A549 (cell line): ENCODE data around the gene TBC1D14. TPM values are rescaled to one million over a fixed set of nuclear protein-coding genes. Genes with fewer than 3 reads are reported as not detected.

Experiments used
- ATAC-seq, 2 experiments: fragments of 200-7000 bp in 1 of 2; fragments of >200 bp in 1 of 2; cut with Nextera tagmentation in 1 of 2; cut with Tn5 transposase in 1 of 2; 3 replicates each; pipeline versions ENCODE4 v1.8.0 to v1.9.1; 2018 to 2020; ENCODE audit warnings: mild to moderate bottlenecking in 1 of 2, moderate library complexity in 1 of 2
- CTCF ChIA-PET: fragments of 300-600 bp; sonication (Branson Sonifier 250); formaldehyde crosslinking; extraction: SDS; loops from one replicate; lab custom pipeline; 2021; ENCODE audit warnings: antibody characterized with exemption, inconsistent platforms; lab: Yijun Ruan, JAX
- POLR2A ChIA-PET: fragments of 350-600 bp; formaldehyde crosslinking; extraction: SDS; loops from one replicate; lab custom pipeline; 2021; ENCODE audit warnings: antibody characterized with exemption, inconsistent platforms; lab: Yijun Ruan, JAX
- DNase-seq, 2 experiments: peaks; one replicate each; pipeline versions ENCODE4 v3.0.0 to v3.0.0-alpha.2; 2011 to 2016; ENCODE audit warnings: low read depth in 1 of 2, low spot score in 1 of 2
- FAIRE-seq: peaks from 2 replicates; lab custom pipeline; 2011; peaks lifted over from hg19 to GRCh38; lab: Jason Lieb, UNC
- H3K27ac ChIP-seq, 2 experiments: fragments of >200 bp; sonication (Bioruptor Twin); formaldehyde crosslinking; 3 replicates each; pipeline ENCODE4 v1.5.1; 2016 to 2017
- H3K4me1 ChIP-seq: fragments of >200 bp; sonication (Bioruptor Twin); formaldehyde crosslinking; 3 replicates; pipeline ENCODE4 v1.6.1; 2016
- H3K4me2 ChIP-seq: fragments of >200 bp; sonication (Bioruptor Twin); formaldehyde crosslinking; 3 replicates; pipeline ENCODE4 v1.6.1; 2016
- H3K4me3 ChIP-seq: fragments of >200 bp; sonication (Bioruptor Twin); formaldehyde crosslinking; 3 replicates; pipeline ENCODE4 v1.5.1; 2016
- H3K9me3 ChIP-seq: fragments of >200 bp; sonication (Bioruptor Twin); formaldehyde crosslinking; 3 replicates; pipeline ENCODE4 v1.6.1; 2016
- CHD2 ChIP-seq: fragments of 150-350 bp; IDR thresholded peaks from 2 replicates; pipeline ENCODE4 v1.6.1; 2014; ENCODE audit warnings: low read length; ENCODE audit not compliant: partially characterized antibody
- CHD4 ChIP-seq: fragments of 200-600 bp; sonication (generic); IDR thresholded peaks from 2 replicates; pipeline ENCODE4 v1.6.1; 2016; ENCODE audit warnings: antibody characterized with exemption, mild to moderate bottlenecking, borderline replicate concordance
- FOSL2 ChIP-seq, 2 experiments: fragments of 450-650 bp in 1 of 2; fragments of >200 bp in 1 of 2; sonication (Bioruptor Twin) in 1 of 2; formaldehyde crosslinking; IDR thresholded peaks; 2 replicates each; pipeline versions ENCODE4 v1.5.0 to v1.6.1; 2016 to 2020; ENCODE audit warnings: mild to moderate bottlenecking in 1 of 2, moderate library complexity in 1 of 2
- HDAC2 ChIP-seq: fragments of 200-600 bp; sonication (generic); IDR thresholded peaks from 2 replicates; pipeline ENCODE4 v1.6.1; 2016
- HES2 ChIP-seq: fragments of >200 bp; sonication (Bioruptor Twin); formaldehyde crosslinking; IDR thresholded peaks from 2 replicates; pipeline ENCODE4 v1.6.1; 2016
- HEYL ChIP-seq: fragments of 250-450 bp; sonication (Bioruptor Pico); IDR thresholded peaks from 2 replicates; pipeline ENCODE4 v1.8.0; 2021; ENCODE audit warnings: mild to moderate bottlenecking, moderate library complexity
- HOXA7 ChIP-seq: fragments of 250-450 bp; sonication (Bioruptor Pico); IDR thresholded peaks from 2 replicates; pipeline ENCODE4 v1.5.0; 2020; ENCODE audit warnings: mild to moderate bottlenecking, moderate library complexity
- JUN ChIP-seq, 2 experiments: fragments of >200 bp; sonication (Bioruptor Twin); formaldehyde crosslinking; IDR thresholded peaks; 2 replicates in 1 of 2; 3 replicates in 1 of 2; pipeline ENCODE4 v1.6.1; 2016 to 2017
- JUNB ChIP-seq: fragments of >200 bp; sonication (Bioruptor Twin); formaldehyde crosslinking; IDR thresholded peaks from 2 replicates; pipeline ENCODE4 v1.6.1; 2016
- KDM5A ChIP-seq: fragments of 200-600 bp; sonication (generic); IDR thresholded peaks from 2 replicates; pipeline ENCODE4 v1.6.1; 2016; ENCODE audit warnings: antibody characterized with exemption, mild to moderate bottlenecking
- MAX ChIP-seq: IDR thresholded peaks from 2 replicates; pipeline ENCODE4 v1.6.1; 2012
- MYC ChIP-seq: IDR thresholded peaks from 2 replicates; pipeline ENCODE4 v1.6.1; 2012; ENCODE audit warnings: mild to moderate bottlenecking, inconsistent platforms, low read length, improper control_type of control experiment, borderline replicate concordance
- PBX3 ChIP-seq: IDR thresholded peaks from 2 replicates; pipeline ENCODE4 v1.6.1; 2012
- POLR2AphosphoS2 ChIP-seq: conservative IDR thresholded peaks from 2 replicates; pipeline ENCODE4 v1.6.1; 2012; ENCODE audit warnings: low read length, improper control_type of control experiment, inconsistent platforms
- RAD21 ChIP-seq, 2 experiments: fragments of >200 bp in 1 of 2; sonication (Bioruptor Twin) in 1 of 2; formaldehyde crosslinking in 1 of 2; IDR thresholded peaks in 1 of 2; conservative IDR thresholded peaks in 1 of 2; 2 replicates in 1 of 2; 3 replicates in 1 of 2; pipeline ENCODE4 v1.6.1; 2012 to 2018; ENCODE audit warnings: inconsistent platforms in 1 of 2
- TP53 ChIP-seq: fragments of 250-450 bp; sonication (Bioruptor Pico); IDR thresholded peaks from 2 replicates; pipeline ENCODE4 v1.5.0; 2021; ENCODE audit warnings: mild to moderate bottlenecking, moderate library complexity
- ZFP36 ChIP-seq: fragments of 450-650 bp; IDR thresholded peaks from 2 replicates; pipeline ENCODE4 v1.6.1; 2014; ENCODE audit warnings: borderline replicate concordance; ENCODE audit not compliant: partially characterized antibody
- ZSCAN20 ChIP-seq: fragments of 250-450 bp; sonication (Bioruptor Pico); IDR thresholded peaks from 2 replicates; pipeline ENCODE4 v1.8.0; 2022; ENCODE audit warnings: mild to moderate bottlenecking, moderate library complexity
- WGBS: methylation state at CpG from one replicate; pipeline ENCODE4 v1.1.6; 2017; ENCODE audit errors: missing lambda C conversion rate; 5-methylcytosine and 5-hydroxymethylcytosine counted together
- polyA plus RNA-seq, 4 experiments: library from polyadenylated mRNA; depleted of rRNA in 3 of 4; stranded (reverse); fragments of >200 nt; fragmentation: RNase III in 1 of 4; extraction: RNeasy Plus Mini Kit Qiagen cat#74134 plus additional on column Dnase treatment in 1 of 4; gene quantifications; 2 replicates in 3 of 4; 3 replicates in 1 of 4; pipeline ENCODE4 v1.2.3, GENCODE V29; 2011 to 2017

TBC1D14 gene
- polyA plus RNA-seq, 2 of the 4 experiments (the other 2 are of a cell fraction) = 30.2 to 39.0 TPM

GRCh38 chr4:6886886-6887285 is 22.7 kb upstream of the TBC1D14 start (continued):
- TF ChIP-seq HOXA7 (CRISPR knock-in tag) (no peak), RAD21 (conservative IDR thresholded peaks at IDR 0.05 in 1 of 2, IDR thresholded peaks at IDR 0.05 in 1 of 2) (no peak), JUN (IDR thresholded peaks at IDR 0.05) (no peak), HES2 (no peak), CHD2 (no peak), KDM5A (no peak), FOSL2 (IDR thresholded peaks at IDR 0.05) (no peak), FOSL2 (CRISPR knock-in tag; IDR thresholded peaks at IDR 0.05) (no peak)

- Histone ChIP-seq H3K27ac (peak overlapping the region in 1 of 2 experiments; percentile 24; a peak in 2 of 6 replicates), H3K4me1 (peaks cover 28% of the 10 kb centered on the region), H3K9me3 (peaks cover 12% of the 10 kb centered on the region; the same call in 2 of the 3 replicates), H3K4me2 (no peak overlapping the region), H3K4me3 (no peak overlapping the region)
- FAIRE-seq = no peak
- ChIA-PET POLR2A (interaction anchor here (0.8 kb wide), 1 partner anchor 22 kb away, joined by 3 read pairs; the partner anchor contains the start of gene TBC1D14), CTCF (interaction anchor here (1.0 to 7.4 kb wide), 2 partner anchors 14 to 23 kb away, joined by 3 to 62 read pairs; no protein-coding TSS in a partner anchor)
- WGBS = 91% methylated on average over 18 of the region's 21 CpGs
- no peak for ATAC-seq
- no peak for DNase-seq
- TF ChIP-seq ZSCAN20 (CRISPR knock-in tag) (no peak), RAD21 (conservative IDR thresholded peaks at IDR 0.05 in 1 of 2, IDR thresholded peaks at IDR 0.05 in 1 of 2) (no peak), PBX3 (no peak), CHD4 (no peak)
These were observed 21.8 kb upstream of the TBC1D14 start for GRCh38 chr4:6887591-6888371.

GRCh38 chr4:6888506-6889071 is 21.0 kb upstream of the TBC1D14 start:
- no peak for TF ChIP-seq MYC
- no peak for TF ChIP-seq JUNB
- TF ChIP-seq TP53 (CRISPR knock-in tag) = no peak
- TF ChIP-seq ZFP36 = no peak
- no peak for TF ChIP-seq POLR2AphosphoS2
- TF ChIP-seq HEYL (CRISPR knock-in tag) = no peak
- no peak for TF ChIP-seq HDAC2
- no peak for TF ChIP-seq HES2
- TF ChIP-seq MAX = no peak
- TF ChIP-seq RAD21 (conservative IDR thresholded peaks at IDR 0.05 in 1 of 2, IDR thresholded peaks at IDR 0.05 in 1 of 2) = no peak
- Histone ChIP-seq H3K4me2 (no peak overlapping the region), H3K9me3 (peaks cover 12% of the 10 kb centered on the region; the same call in 2 of the 3 replicates), H3K27ac (peak overlapping the region in 1 of 2 experiments; percentile 24; a peak in 2 of 6 replicates), H3K4me1 (peaks cover 36% of the 10 kb centered on the region), H3K4me3 (no peak overlapping the region)
- DNase-seq (no peak), FAIRE-seq (no peak), ATAC-seq (no peak)
- ChIA-PET CTCF (interaction anchor here (1.3 to 7.4 kb wide), 3 partner anchors 15 to 186 kb away, joined by 3 to 62 read pairs (median 6); no protein-coding TSS in a partner anchor), POLR2A (no interaction called here)
- 93% methylated on average over 10 of the region's 15 CpGs for WGBS
